PC-9 (cell line): ENCODE results near the gene BUB1B.

Experiments
- CTCF ChIP-seq: fragments of 200-600 bp; sonication (generic); conservative IDR thresholded peaks from 2 replicates; pipeline ENCODE4 v1.6.1; 2017; ENCODE audit warnings: mixed run types, antibody characterized with exemption, mild to moderate bottlenecking, moderate library complexity
- EZH2 ChIP-seq: fragments of 200-600 bp; sonication (generic); IDR thresholded peaks from 2 replicates; pipeline ENCODE4 v1.8.0; 2017; ENCODE audit warnings: antibody characterized with exemption, low read depth

- TF ChIP-seq CTCF, result no peak
- TF ChIP-seq EZH2, result no peak
These were observed 29.9 kb upstream of the BUB1B start for GRCh38 chr15:40130799-40131502.
